T-helper 17 cell (primary cell): ENCODE data around the gene MICU2. TPM values are rescaled to one million over a fixed set of nuclear protein-coding genes. Genes with fewer than 3 reads are reported as not detected.
"Not testable (repeated sequence)": the region's sequence is repeated elsewhere in the genome, so short reads cannot be mapped to it uniquely, and the experiment has no call there.

Experiments
- ATAC-seq: fragments of 150-1000 bp; cut with Tn5 transposase; 2 replicates; pipeline ENCODE4 v1.10.0; 2021; ENCODE audit warnings: mild to moderate bottlenecking, moderate library complexity
- DNase-seq, 3 donors: peaks; one replicate each; pipeline versions ENCODE4 v3.0.0 to v3.0.0-alpha.2; 2020 to 2021
- H3K9me3 ChIP-seq: one replicate; pipeline ENCODE4 v1.7.0; 2013; ENCODE audit warnings: low read length, mild to moderate bottlenecking; ENCODE audit not compliant: control insufficient read depth, poor library complexity, severe bottlenecking
- H3K27ac Mint-ChIP-seq: one replicate; pipeline ENCODE4 v1.8.0; 2022; ENCODE audit warnings: mild to moderate bottlenecking, moderate library complexity, mixed read lengths
- H3K27me3 Mint-ChIP-seq: one replicate; pipeline ENCODE4 v1.8.0; 2022; ENCODE audit warnings: mixed read lengths
- H3K36me3 Mint-ChIP-seq: one replicate; pipeline ENCODE4 v1.8.0; 2022; ENCODE audit warnings: low read depth, mixed read lengths
- H3K4me1 Mint-ChIP-seq: one replicate; pipeline ENCODE4 v1.8.0; 2022; ENCODE audit warnings: mild to moderate bottlenecking, mixed read lengths
- H3K4me3 Mint-ChIP-seq: one replicate; pipeline ENCODE4 v1.8.0; 2022; ENCODE audit warnings: mild to moderate bottlenecking, moderate library complexity, mixed read lengths
- total RNA-seq, 4 donors: library from RNA in 2 of 4; stranded (reverse) in 2 of 4; gene quantifications; one replicate each; pipeline ENCODE4 v1.2.3 and lab custom pipeline; 2022 to 2026

Gene MICU2
- total RNA-seq, 2 donors from 2014 or later: 30.9 to 31.4 TPM

GRCh38 chr13:21615427-21615826 is 11.5 kb upstream of the MICU2 start:
- H3K36me3 Mint-ChIP-seq: no peaks in the 10 kb centered on the region
- no peaks in the 10 kb centered on the region for H3K9me3 ChIP-seq
- H3K4me3 Mint-ChIP-seq: no peak overlapping the region
- no peak for DNase-seq
- H3K4me1 Mint-ChIP-seq: no peaks in the 10 kb centered on the region
- H3K27me3 Mint-ChIP-seq: peaks cover 29% of the 10 kb centered on the region
- no peak for ATAC-seq
- no peak overlapping the region for H3K27ac Mint-ChIP-seq

DNA sequence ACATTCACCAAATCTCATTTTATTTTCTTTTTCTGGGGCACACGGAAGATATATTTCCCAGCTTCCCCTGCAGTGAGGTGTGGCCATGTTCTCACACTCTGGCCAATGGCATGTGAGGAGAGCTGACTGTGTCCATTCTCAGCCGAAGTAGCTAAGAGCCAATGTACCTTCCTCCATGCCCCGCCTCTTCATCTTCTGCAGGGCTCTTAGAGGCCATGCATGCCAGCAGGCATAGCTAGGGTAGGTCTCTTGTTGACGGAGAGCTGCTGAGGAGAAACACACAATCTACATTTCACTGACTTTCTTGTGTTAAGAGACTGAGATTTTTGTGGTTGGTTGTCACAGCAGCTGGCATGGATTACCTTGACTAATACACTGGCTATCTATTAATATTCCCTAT is 9.8 kb upstream of the MICU2 start:
- no peak for ATAC-seq
- no peaks in the 10 kb centered on the region for H3K36me3 Mint-ChIP-seq
- H3K4me3 Mint-ChIP-seq: no peak overlapping the region
- no peak for DNase-seq
- no peaks in the 10 kb centered on the region for H3K9me3 ChIP-seq
- H3K27me3 Mint-ChIP-seq: peaks cover 25% of the 10 kb centered on the region
- H3K27ac Mint-ChIP-seq: no peak overlapping the region
- no peaks in the 10 kb centered on the region for H3K4me1 Mint-ChIP-seq

- no peaks in the 10 kb centered on the region for H3K9me3 ChIP-seq
- ATAC-seq: no peak
- H3K36me3 Mint-ChIP-seq: no peaks in the 10 kb centered on the region
- no peak overlapping the region for H3K4me3 Mint-ChIP-seq
- no peak overlapping the region for H3K27ac Mint-ChIP-seq
- DNase-seq: no peak
- peaks cover 19% of the 10 kb centered on the region for H3K27me3 Mint-ChIP-seq
- H3K4me1 Mint-ChIP-seq: no peaks in the 10 kb centered on the region
Observed at GRCh38 chr13:21611385-21611784, 7.4 kb upstream of the MICU2 start.

DNA sequence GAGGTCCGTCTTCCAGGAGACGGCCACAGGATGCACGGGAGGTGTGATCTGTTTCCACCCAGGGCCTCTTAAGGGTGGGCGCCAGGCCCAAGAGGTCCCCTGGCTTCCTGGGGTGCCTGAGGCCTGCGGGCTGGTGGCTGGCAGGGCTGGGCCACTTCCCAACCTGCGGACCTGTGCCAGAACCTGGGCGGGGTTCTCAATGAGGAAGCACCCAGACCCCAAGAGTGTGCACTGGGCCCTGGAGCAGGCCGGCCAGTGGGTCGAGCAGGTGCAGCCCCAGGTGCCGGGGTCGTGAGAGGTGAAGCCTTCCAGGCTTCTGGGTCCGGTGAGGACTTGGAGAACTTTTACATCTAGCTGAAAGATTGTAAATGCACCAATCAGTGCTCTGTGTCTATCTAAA is 6.7 kb upstream of the MICU2 start:
- Mint-ChIP-seq H3K36me3 (no peaks in the 10 kb centered on the region), H3K4me1 (no peaks in the 10 kb centered on the region), H3K27ac (no peak overlapping the region), H3K27me3 (peaks cover 19% of the 10 kb centered on the region), H3K4me3 (no peak overlapping the region)
- H3K9me3 ChIP-seq: no peaks in the 10 kb centered on the region
- no peak for DNase-seq
- ATAC-seq: no peak

- no peak overlapping the region for H3K27ac Mint-ChIP-seq
- H3K4me3 Mint-ChIP-seq: no peak overlapping the region
- peaks cover 19% of the 10 kb centered on the region for H3K27me3 Mint-ChIP-seq
Observed at GRCh38 chr13:21608961-21609360, 5.0 kb upstream of the MICU2 start.

DNA sequence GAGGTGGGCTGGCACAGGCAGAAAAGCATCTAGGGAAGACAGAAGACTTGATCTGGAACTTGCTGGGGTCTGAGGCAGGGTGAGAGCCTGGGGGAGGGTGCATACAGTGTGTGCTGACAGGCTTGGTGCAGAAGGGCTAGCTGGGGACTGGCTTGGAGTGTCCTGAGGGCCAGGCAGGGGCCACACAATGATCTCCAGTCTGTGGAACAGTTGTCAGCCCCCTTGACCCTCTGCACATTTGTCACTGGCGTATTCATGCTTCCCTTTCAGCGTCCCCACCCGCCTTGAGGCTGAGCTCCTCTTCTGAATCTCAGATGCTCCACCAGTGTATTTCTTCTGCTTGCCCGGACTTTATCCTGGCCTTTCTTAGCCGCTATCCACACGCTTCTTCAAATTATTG is 2.8 kb upstream of the MICU2 start:
- peaks cover 4% of the 10 kb centered on the region for H3K4me1 Mint-ChIP-seq
- DNase-seq (no peak), ATAC-seq (no peak)
- H3K27me3 Mint-ChIP-seq: peaks cover 19% of the 10 kb centered on the region
- no peaks in the 10 kb centered on the region for H3K9me3 ChIP-seq
- no peak overlapping the region for H3K4me3 Mint-ChIP-seq
- H3K36me3 Mint-ChIP-seq: no peaks in the 10 kb centered on the region
- H3K27ac Mint-ChIP-seq: no peak overlapping the region

More at GRCh38 chr13:21608961-21609360, 5.0 kb upstream of the MICU2 start:
- ATAC-seq (no peak), DNase-seq (no peak)
- Mint-ChIP-seq H3K4me1 (peaks cover 4% of the 10 kb centered on the region), H3K36me3 (no peaks in the 10 kb centered on the region)
- no peaks in the 10 kb centered on the region for H3K9me3 ChIP-seq

GRCh38 chr13:21606251-21606650 is 2.3 kb upstream of the MICU2 start:
- Mint-ChIP-seq H3K4me1 (peaks cover 8% of the 10 kb centered on the region), H3K27me3 (peaks cover 19% of the 10 kb centered on the region), H3K27ac (no peak overlapping the region), H3K36me3 (peaks cover 3% of the 10 kb centered on the region), H3K4me3 (no peak overlapping the region)
- DNase-seq (no peak), ATAC-seq (no peak)
- H3K9me3 ChIP-seq: no peaks in the 10 kb centered on the region

- peak overlapping the region; percentile 72 for H3K27ac Mint-ChIP-seq
- H3K9me3 ChIP-seq: no peaks in the 10 kb centered on the region
- peaks cover 56% of the 10 kb centered on the region for H3K4me1 Mint-ChIP-seq
- H3K27me3 Mint-ChIP-seq: no peaks in the 10 kb centered on the region
- no peak for ATAC-seq
- H3K36me3 Mint-ChIP-seq: peaks cover 5% of the 10 kb centered on the region
- H3K4me3 Mint-ChIP-seq: no peak overlapping the region
- DNase-seq: no peak
Observed at GRCh38 chr13:21596722-21597121, 7.2 kb downstream of the MICU2 start.

DNA sequence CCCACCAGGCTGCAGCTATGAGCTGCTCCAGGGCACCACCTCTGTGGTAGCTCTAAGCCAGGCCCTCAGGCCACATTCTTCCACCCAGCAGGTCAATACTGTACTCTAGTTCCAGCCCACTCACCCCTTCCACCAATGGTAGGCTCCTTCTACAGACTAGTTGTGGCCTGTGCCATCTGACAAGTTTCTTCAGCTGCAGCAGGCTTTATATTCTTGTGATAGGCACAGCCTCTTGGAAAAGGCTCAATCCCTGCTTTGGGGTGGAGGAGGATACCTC is 8.5 kb downstream of the MICU2 start:
- Mint-ChIP-seq H3K4me3 (no peak overlapping the region), H3K27me3 (no peaks in the 10 kb centered on the region), H3K27ac (no peak overlapping the region), H3K36me3 (peaks cover 2% of the 10 kb centered on the region), H3K4me1 (peaks cover 57% of the 10 kb centered on the region)
- DNase-seq: no peak
- no peaks in the 10 kb centered on the region for H3K9me3 ChIP-seq
- ATAC-seq: peak; percentile 20

DNA sequence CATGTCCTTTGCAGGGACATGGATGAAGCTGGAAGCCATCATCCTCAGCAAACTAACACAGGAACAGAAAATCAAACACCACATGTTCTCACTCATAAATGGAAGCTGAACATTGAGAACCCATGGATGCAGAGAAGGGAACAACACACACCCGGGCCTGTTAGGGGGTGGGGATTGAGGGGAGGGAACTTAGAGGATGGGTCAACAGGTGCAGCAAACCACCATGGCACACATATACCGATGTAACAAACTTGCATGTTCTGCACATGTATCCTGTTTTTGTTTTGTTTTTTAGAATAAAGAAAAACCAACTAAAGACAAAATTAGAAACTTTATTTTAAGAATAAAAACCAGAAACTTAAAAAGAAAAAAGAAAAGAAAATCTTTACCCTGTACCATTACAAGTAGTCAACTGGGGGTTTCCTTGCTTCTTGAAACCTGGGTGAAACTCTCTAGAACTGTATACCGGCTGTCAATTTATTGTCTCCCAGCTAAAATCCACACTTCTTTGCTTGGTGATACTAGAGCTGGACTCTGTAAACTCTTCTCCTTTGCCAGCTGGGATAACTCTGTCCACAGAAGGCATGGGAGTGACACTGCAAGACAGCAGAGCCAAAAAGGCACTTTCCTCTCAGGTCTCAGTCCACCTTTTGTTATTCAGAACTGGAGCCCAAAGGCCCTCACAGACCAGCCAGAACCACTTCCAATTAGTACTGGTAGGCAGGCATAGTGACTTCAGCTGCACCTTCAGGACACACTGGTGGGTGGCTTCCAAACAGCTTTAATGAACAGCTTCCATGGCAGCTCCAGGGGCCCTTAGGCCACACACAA is 9.0 kb downstream of the MICU2 start:
- Mint-ChIP-seq H3K4me3 (no peak overlapping the region), H3K4me1 (peaks cover 53% of the 10 kb centered on the region), H3K36me3 (no peaks in the 10 kb centered on the region), H3K27me3 (no peaks in the 10 kb centered on the region), H3K27ac (no peak overlapping the region)
- no peaks in the 10 kb centered on the region for H3K9me3 ChIP-seq
- ATAC-seq (no peak), DNase-seq (no peak)

- not testable (repeated sequence) for DNase-seq, ATAC-seq, H3K36me3 Mint-ChIP-seq, H3K27me3 Mint-ChIP-seq, H3K9me3 ChIP-seq, H3K27ac Mint-ChIP-seq
- peaks cover 57% of the 10 kb centered on the region for H3K4me1 Mint-ChIP-seq
- peak overlapping the region; percentile 1 for H3K4me3 Mint-ChIP-seq
Observed at GRCh38 chr13:21590665-21591456, 13.1 kb downstream of the MICU2 start.

GRCh38 chr13:21590231-21590630 is 13.7 kb downstream of the MICU2 start:
- Mint-ChIP-seq H3K27ac (no peak overlapping the region), H3K4me3 (no peak overlapping the region), H3K4me1 (peaks cover 54% of the 10 kb centered on the region), H3K36me3 (peaks cover 2% of the 10 kb centered on the region), H3K27me3 (no peaks in the 10 kb centered on the region)
- no peaks in the 10 kb centered on the region for H3K9me3 ChIP-seq
- DNase-seq: no peak
- no peak for ATAC-seq

GRCh38 chr13:21589510-21589909 is 14.5 kb downstream of the MICU2 start:
- DNase-seq, H3K9me3 ChIP-seq, H3K36me3 Mint-ChIP-seq, H3K27me3 Mint-ChIP-seq, ATAC-seq, H3K4me3 Mint-ChIP-seq: not testable (repeated sequence)
- peak overlapping the region; percentile 1 for H3K27ac Mint-ChIP-seq
- peaks cover 52% of the 10 kb centered on the region for H3K4me1 Mint-ChIP-seq

DNA sequence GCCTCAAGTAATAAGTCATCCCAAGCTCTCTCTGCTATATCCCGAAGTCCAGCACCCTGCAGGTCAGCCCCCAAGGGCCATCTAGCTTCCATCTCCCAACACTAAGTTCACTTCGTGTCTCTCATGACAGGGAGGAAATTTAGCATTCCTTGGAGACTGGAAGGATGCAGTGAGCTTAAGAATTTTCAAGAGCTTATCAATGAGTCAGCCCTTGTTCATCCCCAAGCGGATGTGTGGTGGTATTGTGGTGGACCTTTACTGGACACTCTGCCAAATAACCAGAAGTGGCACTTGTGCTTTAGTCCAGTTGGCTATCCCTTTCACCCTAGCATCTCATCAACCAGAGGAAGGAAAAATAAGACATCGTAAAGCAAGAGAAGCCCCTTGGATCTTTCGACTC is 15.6 kb downstream of the MICU2 start:
- H3K36me3 Mint-ChIP-seq, H3K27ac Mint-ChIP-seq, DNase-seq, H3K9me3 ChIP-seq, H3K4me3 Mint-ChIP-seq, ATAC-seq, H3K27me3 Mint-ChIP-seq: not testable (repeated sequence)
- peaks cover 43% of the 10 kb centered on the region for H3K4me1 Mint-ChIP-seq
